ENCODE data around the gene FXYD3.

FXYD3 gene

DNA sequence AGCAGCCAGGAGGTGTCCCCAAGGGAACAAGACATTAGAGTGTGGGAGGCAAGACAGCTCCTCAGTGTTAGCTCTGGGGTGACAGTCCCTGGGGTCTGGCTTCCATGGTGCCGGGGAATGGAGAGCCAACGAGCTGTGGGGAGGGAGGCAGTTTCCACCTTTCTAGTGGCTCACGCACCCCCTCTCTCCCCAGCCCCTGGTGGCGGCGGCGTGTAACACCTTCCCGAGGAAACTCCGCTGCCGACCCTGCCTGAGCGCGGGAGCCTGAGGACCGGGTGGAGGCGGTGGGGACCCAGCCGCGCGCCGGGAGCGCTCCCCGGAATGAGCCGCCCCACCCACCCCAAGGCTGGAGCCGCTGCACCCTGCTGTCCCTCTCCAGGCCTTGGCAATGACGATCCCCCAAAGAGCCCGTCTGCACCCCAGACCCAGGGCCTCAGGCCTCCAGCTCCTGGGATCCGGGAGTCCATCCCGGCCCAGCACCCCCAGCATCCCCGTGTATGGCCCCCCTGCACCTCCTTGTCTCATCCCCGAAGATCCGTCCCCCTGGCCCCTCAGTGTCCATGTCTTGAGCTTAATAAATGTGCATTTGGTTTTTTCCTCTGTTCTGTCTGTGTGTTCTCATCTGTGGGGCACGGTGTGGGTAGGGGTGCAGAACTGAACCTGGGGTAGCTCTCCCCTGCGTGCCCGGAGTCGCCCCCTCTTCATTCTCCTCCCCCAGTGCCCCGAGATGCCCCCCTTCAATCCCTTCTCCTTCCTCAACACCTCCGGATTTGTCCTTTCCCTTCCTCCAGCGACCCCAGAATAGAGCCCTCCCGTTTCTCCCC is 38.3 kb downstream of the FXYD3 start:
- Mint-ChIP-seq H3K9me3 (no peaks in the 10 kb centered on the region), H3K36me3 (ENCODE audit: low read depth) (peaks cover 43% of the 10 kb centered on the region), H3K4me1 (ENCODE audit: low read depth) (peaks cover 38% of the 10 kb centered on the region), H3K27me3 (ENCODE audit: low read depth) (peaks cover 8% of the 10 kb centered on the region), H3K27ac (peak overlapping the region; percentile 97), H3K4me3 (peak overlapping the region; percentile 100)
- peak; percentile 61 for DNase-seq (ENCODE audit: low spot score)

- peaks cover 52% of the 10 kb centered on the region for H3K36me3 Mint-ChIP-seq (ENCODE audit: low read depth)
- H3K4me1 Mint-ChIP-seq (ENCODE audit: low read depth): peaks cover 38% of the 10 kb centered on the region
These were observed 39.1 kb downstream of the FXYD3 start, which contains the start of gene FXYD5 for GRCh38 chr19:35154525-35155406. Gene FXYD5 (plus strand): TSS chr19:35154735. CDS start chr19:35155551, 816 bp downstream.

DNA sequence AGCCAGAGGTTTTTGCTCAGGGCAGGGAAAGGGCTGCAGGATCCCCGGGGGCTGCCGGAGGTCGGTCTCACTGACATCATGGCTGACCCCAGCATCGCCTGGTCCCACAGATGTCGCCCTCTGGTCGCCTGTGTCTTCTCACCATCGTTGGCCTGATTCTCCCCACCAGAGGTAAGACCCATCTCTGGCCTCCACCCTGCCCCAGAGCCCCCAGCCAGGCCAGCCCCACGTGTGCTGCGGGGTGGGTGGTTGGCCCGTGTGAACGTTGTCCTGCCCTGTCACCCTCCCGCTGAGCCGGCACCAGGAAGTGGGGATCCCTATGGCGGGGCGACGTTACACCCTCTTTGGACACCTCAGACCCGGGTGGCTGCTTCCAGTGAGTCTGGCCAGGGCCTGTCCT is 39.8 kb downstream of the FXYD3 start:
- peaks cover 38% of the 10 kb centered on the region for H3K4me1 Mint-ChIP-seq (ENCODE audit: low read depth)
- H3K27me3 Mint-ChIP-seq (ENCODE audit: low read depth): peaks cover 8% of the 10 kb centered on the region
- H3K9me3 Mint-ChIP-seq: no peaks in the 10 kb centered on the region
- DNase-seq (ENCODE audit: low spot score): peak; percentile 33
- H3K27ac Mint-ChIP-seq: peak overlapping the region; percentile 97
- peaks cover 57% of the 10 kb centered on the region for H3K36me3 Mint-ChIP-seq (ENCODE audit: low read depth)
- peak overlapping the region; percentile 100 for H3K4me3 Mint-ChIP-seq

More at GRCh38 chr19:35154525-35155406, 39.1 kb downstream of the FXYD3 start, which contains the start of gene FXYD5:
- DNase-seq (ENCODE audit: low spot score): peak; percentile 84
- Mint-ChIP-seq H3K27me3 (ENCODE audit: low read depth) (peaks cover 8% of the 10 kb centered on the region), H3K9me3 (no peaks in the 10 kb centered on the region), H3K4me3 (peak within 1 kb of the TSS; percentile 100), H3K27ac (peak within 1 kb of the TSS; percentile 97)

DNA sequence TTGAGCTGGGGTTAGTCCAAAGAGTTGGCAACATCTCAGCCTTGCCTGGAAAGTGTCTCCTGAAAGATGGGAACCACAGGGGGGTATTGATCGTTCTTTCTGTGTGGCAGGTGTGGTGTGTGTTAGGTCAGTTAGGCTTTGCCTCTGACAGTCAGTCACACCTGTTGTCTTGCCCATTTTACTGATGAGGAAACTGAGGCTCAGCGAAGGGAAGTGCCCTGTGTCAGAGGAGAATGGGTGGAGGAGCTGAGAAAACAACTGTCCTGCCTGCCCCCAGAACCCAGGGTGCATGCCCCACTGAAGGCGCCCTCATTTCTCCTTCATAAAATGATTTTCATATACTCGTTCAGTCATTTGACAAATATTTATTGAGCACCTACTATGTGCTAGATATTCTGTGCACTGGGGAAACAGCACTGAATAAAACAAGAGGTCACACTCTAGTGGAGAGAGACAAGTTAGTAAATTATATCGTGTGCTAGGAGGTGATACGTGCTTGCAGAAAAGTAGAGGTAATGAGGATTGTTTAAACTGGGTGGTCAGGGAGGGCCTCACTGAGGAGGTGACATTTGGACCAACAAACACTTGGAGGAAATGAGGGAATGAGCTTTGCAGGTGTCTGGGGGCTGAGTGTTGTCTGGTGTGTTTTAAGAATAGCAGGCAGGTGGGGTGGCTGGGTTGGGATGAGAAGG is 40.5 kb downstream of the FXYD3 start:
- peaks cover 34% of the 10 kb centered on the region for H3K4me1 Mint-ChIP-seq (ENCODE audit: low read depth)
- H3K9me3 Mint-ChIP-seq: peaks cover under 1% of the 10 kb centered on the region
- DNase-seq (ENCODE audit: low spot score): no peak
- peak overlapping the region; percentile 97 for H3K27ac Mint-ChIP-seq
- H3K27me3 Mint-ChIP-seq (ENCODE audit: low read depth): peaks cover 8% of the 10 kb centered on the region
- H3K4me3 Mint-ChIP-seq: peak overlapping the region; percentile 100
- peaks cover 64% of the 10 kb centered on the region for H3K36me3 Mint-ChIP-seq (ENCODE audit: low read depth)

- peaks cover 34% of the 10 kb centered on the region for H3K4me1 Mint-ChIP-seq (ENCODE audit: low read depth)
- peak overlapping the region; percentile 100 for H3K4me3 Mint-ChIP-seq
- H3K27me3 Mint-ChIP-seq (ENCODE audit: low read depth): peaks cover 8% of the 10 kb centered on the region
- DNase-seq (ENCODE audit: low spot score): no peak
- peak overlapping the region; percentile 97 for H3K27ac Mint-ChIP-seq
- H3K36me3 Mint-ChIP-seq (ENCODE audit: low read depth): peaks cover 69% of the 10 kb centered on the region
- H3K9me3 Mint-ChIP-seq: peaks cover 6% of the 10 kb centered on the region
These were observed 41.0 kb downstream of the FXYD3 start for GRCh38 chr19:35156673-35157014.

DNA sequence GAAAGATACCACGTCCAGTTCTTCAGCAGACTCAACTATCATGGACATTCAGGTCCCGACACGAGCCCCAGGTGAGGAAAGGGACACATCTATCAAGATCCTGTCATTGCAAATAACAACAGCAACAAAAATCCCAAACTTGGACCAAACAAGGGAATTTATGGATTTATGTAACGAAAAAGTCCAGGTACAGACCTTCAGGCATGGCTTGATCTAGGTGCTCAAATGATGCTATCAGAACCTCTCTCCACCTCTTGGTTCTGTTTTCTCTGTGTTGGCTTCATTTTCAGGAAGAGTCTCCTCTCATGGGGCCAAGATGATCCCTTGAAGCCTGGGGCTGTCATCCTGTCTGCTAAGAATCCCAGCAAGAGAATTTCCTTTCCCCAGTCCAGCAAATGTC is 41.8 kb downstream of the FXYD3 start:
- peaks cover 76% of the 10 kb centered on the region for H3K36me3 Mint-ChIP-seq (ENCODE audit: low read depth)
- H3K9me3 Mint-ChIP-seq: peaks cover 12% of the 10 kb centered on the region
- peaks cover 4% of the 10 kb centered on the region for H3K27me3 Mint-ChIP-seq (ENCODE audit: low read depth)
- peaks cover 31% of the 10 kb centered on the region for H3K4me1 Mint-ChIP-seq (ENCODE audit: low read depth)
- no peak for DNase-seq (ENCODE audit: low spot score)
- H3K4me3 Mint-ChIP-seq: peak overlapping the region; percentile 40
- no peak overlapping the region for H3K27ac Mint-ChIP-seq

DNA sequence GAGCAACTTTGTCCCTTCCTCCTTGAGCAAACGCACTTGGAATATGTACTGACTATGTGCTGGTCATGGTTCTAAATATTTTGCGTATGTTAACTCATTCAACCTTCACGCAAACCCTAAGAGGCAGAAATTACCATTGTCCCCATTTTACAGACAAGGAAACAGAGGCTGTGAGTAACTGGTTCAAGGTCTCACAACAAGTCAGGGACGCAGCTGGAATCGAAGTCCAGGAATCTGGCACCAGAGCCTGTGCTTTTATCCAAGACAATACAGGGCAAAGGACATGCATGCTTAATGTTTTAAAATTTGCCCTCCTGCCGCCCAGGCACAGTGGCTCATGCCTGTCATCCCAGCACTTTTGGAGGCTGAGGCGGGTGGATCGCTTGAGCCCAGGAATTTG is 44.0 kb downstream of the FXYD3 start:
- H3K27ac Mint-ChIP-seq: no peak overlapping the region
- H3K4me1 Mint-ChIP-seq (ENCODE audit: low read depth): peaks cover 22% of the 10 kb centered on the region
- no peak for DNase-seq (ENCODE audit: low spot score)
- peaks cover 28% of the 10 kb centered on the region for H3K9me3 Mint-ChIP-seq
- no peak overlapping the region for H3K4me3 Mint-ChIP-seq
- H3K36me3 Mint-ChIP-seq (ENCODE audit: low read depth): peaks cover 94% of the 10 kb centered on the region
- H3K27me3 Mint-ChIP-seq (ENCODE audit: low read depth): no peaks in the 10 kb centered on the region

- no peak overlapping the region for H3K27ac Mint-ChIP-seq
These were observed 45.2 kb downstream of the FXYD3 start for GRCh38 chr19:35160629-35161433.

DNA sequence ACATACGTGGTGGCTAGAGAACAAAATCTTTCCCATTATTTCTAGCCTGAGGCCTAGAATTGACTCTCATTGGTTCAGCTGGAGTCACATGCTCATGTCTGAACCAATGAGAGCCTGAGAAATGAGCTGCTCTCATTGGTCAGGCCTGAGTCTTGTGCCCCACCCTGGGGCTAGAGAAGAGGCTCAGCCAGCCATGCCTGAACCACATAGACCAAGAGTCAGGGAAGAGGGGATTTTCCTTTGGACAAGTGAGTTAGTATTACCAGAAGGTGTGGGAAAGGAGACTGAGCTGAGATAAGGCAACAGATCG is 45.8 kb downstream of the FXYD3 start:
- H3K36me3 Mint-ChIP-seq (ENCODE audit: low read depth): peaks cover 97% of the 10 kb centered on the region
- H3K4me1 Mint-ChIP-seq (ENCODE audit: low read depth): peaks cover 11% of the 10 kb centered on the region
- no peak for DNase-seq (ENCODE audit: low spot score)
- H3K9me3 Mint-ChIP-seq: peaks cover 45% of the 10 kb centered on the region
- H3K4me3 Mint-ChIP-seq: no peak overlapping the region
- no peaks in the 10 kb centered on the region for H3K27me3 Mint-ChIP-seq (ENCODE audit: low read depth)
- H3K27ac Mint-ChIP-seq: no peak overlapping the region

More at GRCh38 chr19:35160629-35161433, 45.2 kb downstream of the FXYD3 start:
- H3K36me3 Mint-ChIP-seq (ENCODE audit: low read depth): peaks cover 97% of the 10 kb centered on the region
- H3K9me3 Mint-ChIP-seq: peaks cover 39% of the 10 kb centered on the region
- no peak for DNase-seq (ENCODE audit: low spot score)
- H3K4me3 Mint-ChIP-seq: no peak overlapping the region
- H3K4me1 Mint-ChIP-seq (ENCODE audit: low read depth): peaks cover 16% of the 10 kb centered on the region
- H3K27me3 Mint-ChIP-seq (ENCODE audit: low read depth): no peaks in the 10 kb centered on the region

GRCh38 chr19:35162471-35163326 is 47.1 kb downstream of the FXYD3 start:
- H3K9me3 Mint-ChIP-seq: peaks cover 48% of the 10 kb centered on the region
- H3K27me3 Mint-ChIP-seq (ENCODE audit: low read depth): no peaks in the 10 kb centered on the region
- no peak overlapping the region for H3K4me3 Mint-ChIP-seq
- H3K4me1 Mint-ChIP-seq (ENCODE audit: low read depth): peaks cover 17% of the 10 kb centered on the region
- DNase-seq (ENCODE audit: low spot score): no peak
- H3K27ac Mint-ChIP-seq: no peak overlapping the region
- peaks cover 98% of the 10 kb centered on the region for H3K36me3 Mint-ChIP-seq (ENCODE audit: low read depth)

- H3K4me3 Mint-ChIP-seq: no peak overlapping the region
- H3K27me3 Mint-ChIP-seq (ENCODE audit: low read depth): no peaks in the 10 kb centered on the region
- peaks cover 96% of the 10 kb centered on the region for H3K36me3 Mint-ChIP-seq (ENCODE audit: low read depth)
- peaks cover 21% of the 10 kb centered on the region for H3K4me1 Mint-ChIP-seq (ENCODE audit: low read depth)
- no peak for DNase-seq (ENCODE audit: low spot score)
- no peak overlapping the region for H3K27ac Mint-ChIP-seq
- peaks cover 48% of the 10 kb centered on the region for H3K9me3 Mint-ChIP-seq
These were observed 48.8 kb downstream of the FXYD3 start for GRCh38 chr19:35164418-35164817.

- no peak for DNase-seq (ENCODE audit: low spot score)
- Mint-ChIP-seq H3K27me3 (ENCODE audit: low read depth) (no peaks in the 10 kb centered on the region), H3K27ac (peak overlapping the region; percentile 78), H3K4me3 (peak overlapping the region; percentile 36), H3K36me3 (ENCODE audit: low read depth) (peaks cover 97% of the 10 kb centered on the region), H3K9me3 (peaks cover 48% of the 10 kb centered on the region), H3K4me1 (ENCODE audit: low read depth) (peaks cover 25% of the 10 kb centered on the region)
These were observed 49.8 kb downstream of the FXYD3 start for GRCh38 chr19:35165200-35166058.

Measured in T-helper 2 cell treated with Interferon-gamma antibody and Interleukin-4, amounts not matched to agents 5 μg/mL and 100 μg/mL, for 36 hours (primary cell).